ENCODE measurements around the gene DTNB. TPM values are rescaled to one million over a fixed set of nuclear protein-coding genes. Genes with fewer than 3 reads are reported as not detected.
"Not testable (repeated sequence)": the region's sequence is repeated elsewhere in the genome, so short reads cannot be mapped to it uniquely, and the experiment has no call there.

The DTNB gene
- total RNA-seq, 1 donor from 2014 or later: 5.7 TPM

GRCh38 chr2:25639696-25640095 is 33.7 kb downstream of the DTNB start:
- DNase-seq (ENCODE audit: low spot score): no peak
- intact Hi-C loops (cut with DNase I): no loop called here

- intact Hi-C loops (cut with DNase I): no loop called here
- no peak for DNase-seq (ENCODE audit: low spot score)
These were observed 34.2 kb downstream of the DTNB start for GRCh38 chr2:25639131-25639530.

GRCh38 chr2:25635797-25636196 is 37.6 kb downstream of the DTNB start:
- intact Hi-C loops (cut with DNase I): no loop called here
- no peak for DNase-seq (ENCODE audit: low spot score)

- DNase-seq (ENCODE audit: low spot score); intact Hi-C loops (cut with DNase I): not testable (repeated sequence)
These were observed 39.6 kb downstream of the DTNB start for GRCh38 chr2:25633801-25634200.

DNA sequence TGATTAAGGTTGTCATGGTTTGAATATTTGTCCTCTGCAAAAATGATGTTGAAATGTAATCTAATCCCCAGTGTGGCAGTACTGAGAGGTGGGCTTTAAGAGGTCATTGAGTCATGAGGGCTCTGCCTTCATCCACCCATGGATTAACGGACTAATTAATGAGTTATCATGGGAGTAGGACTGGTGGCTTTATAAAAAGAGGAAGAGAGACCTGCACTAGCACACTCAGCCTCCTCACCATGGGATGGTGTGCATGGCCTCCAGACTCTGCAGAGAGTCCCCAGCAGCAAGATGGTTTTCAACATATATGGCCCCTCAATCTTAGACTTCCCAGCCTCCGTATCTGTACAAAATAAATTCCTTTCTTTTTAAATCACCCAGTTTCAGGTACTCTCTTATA is 41.0 kb downstream of the DTNB start:
- intact Hi-C loops (cut with DNase I): no loop called here
- DNase-seq (ENCODE audit: low spot score): no peak

GRCh38 chr2:25624635-25625034 is 48.7 kb downstream of the DTNB start:
- intact Hi-C loops (cut with DNase I): no loop called here

GRCh38 chr2:25623361-25623760 is 50.0 kb downstream of the DTNB start:
- DNase-seq (ENCODE audit: low spot score): no peak
- intact Hi-C loops (cut with DNase I): no loop called here

More at GRCh38 chr2:25624635-25625034, 48.7 kb downstream of the DTNB start:
- no peak for DNase-seq (ENCODE audit: low spot score)

GRCh38 chr2:25620711-25621110 is 52.7 kb downstream of the DTNB start:
- DNase-seq (ENCODE audit: low spot score): no peak
- intact Hi-C loops (cut with DNase I): no loop called here

GRCh38 chr2:25620077-25620476 is 53.3 kb downstream of the DTNB start:
- intact Hi-C loops (cut with DNase I): no loop called here
- DNase-seq (ENCODE audit: low spot score): no peak

GRCh38 chr2:25619185-25619584 is 54.2 kb downstream of the DTNB start:
- intact Hi-C loops (cut with DNase I): no loop called here
- DNase-seq (ENCODE audit: low spot score): no peak

- intact Hi-C loops (cut with DNase I): no loop called here
- no peak for DNase-seq (ENCODE audit: low spot score)
These were observed 54.7 kb downstream of the DTNB start for GRCh38 chr2:25618676-25619075.

DNA sequence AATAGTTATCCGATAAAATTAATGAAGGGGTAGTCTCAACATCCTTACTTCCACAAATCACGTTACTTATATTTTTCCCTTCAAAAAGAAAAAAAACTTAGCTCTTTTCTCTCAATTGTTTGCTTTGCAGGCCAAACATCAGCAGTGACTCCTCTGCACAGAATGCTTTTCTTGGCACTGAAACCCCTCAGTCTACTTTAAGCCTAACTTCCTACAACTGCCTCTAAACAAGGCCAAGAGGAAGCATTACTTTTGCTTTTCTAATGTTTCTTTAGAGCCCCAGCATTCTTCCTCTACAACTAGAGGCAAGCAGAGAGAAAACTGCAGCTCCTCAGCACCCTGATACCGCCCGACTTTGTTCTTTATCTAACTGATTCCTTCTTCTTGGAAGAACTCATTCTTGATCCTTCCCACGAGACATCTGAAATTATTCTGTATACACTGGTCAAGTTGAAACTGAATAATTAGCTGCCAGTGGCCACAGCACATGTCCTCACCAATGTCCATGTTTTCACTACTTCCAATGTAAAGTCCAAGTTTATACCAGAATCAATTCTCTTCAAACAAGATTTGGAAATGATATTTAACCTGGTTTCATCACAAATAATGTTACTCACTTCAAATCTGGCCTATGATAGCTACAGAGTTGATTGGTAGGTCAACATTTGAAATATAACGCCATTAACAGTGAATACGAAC is 55.3 kb downstream of the DTNB start:
- intact Hi-C loops (cut with DNase I): no loop called here
- DNase-seq (ENCODE audit: low spot score): no peak

DNA sequence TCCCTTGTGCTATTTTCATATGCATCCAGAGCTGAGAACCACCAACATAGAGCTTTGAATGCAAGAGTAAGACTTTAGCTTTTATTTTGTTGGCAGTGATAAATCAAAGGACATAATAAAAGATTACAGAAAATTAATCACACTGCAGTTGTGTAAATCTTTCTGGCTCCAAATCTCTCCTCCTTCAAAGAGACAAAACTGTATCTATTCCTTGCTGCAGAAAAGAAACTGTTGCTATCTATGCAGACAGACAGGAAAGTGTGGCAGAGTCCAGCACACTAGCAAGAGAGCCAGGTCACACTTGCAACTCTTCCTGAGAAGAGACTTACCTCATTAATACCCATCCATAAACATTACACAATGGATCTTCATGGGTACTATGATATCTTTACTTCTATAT is 57.5 kb downstream of the DTNB start:
- DNase-seq (ENCODE audit: low spot score): no peak
- intact Hi-C loops (cut with DNase I): no loop called here

GRCh38 chr2:25615386-25615785 is 58.0 kb downstream of the DTNB start:
- intact Hi-C loops (cut with DNase I): no loop called here
- no peak for DNase-seq (ENCODE audit: low spot score)

GRCh38 chr2:25614711-25615110 is 58.7 kb downstream of the DTNB start:
- intact Hi-C loops (cut with DNase I): no loop called here

DNA sequence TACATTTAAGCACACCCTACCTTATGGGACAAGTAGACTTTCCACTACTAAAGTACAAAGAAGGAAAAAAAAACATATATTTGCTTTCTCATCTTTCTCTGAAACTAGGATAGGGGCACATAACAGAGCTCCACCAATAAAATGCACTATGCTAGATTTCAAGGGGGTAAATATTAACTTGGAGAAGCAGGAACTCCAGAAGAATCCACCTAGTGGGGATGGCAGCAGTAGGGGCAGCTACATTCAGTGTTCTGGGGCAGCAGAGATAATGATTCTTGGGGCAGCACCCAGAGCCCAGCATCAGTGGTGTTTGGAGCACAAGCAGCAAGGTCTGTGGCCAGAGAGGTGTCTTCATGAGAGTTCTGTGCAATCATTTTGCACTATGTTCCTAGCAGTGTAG is 64.7 kb downstream of the DTNB start:
- DNase-seq (ENCODE audit: low spot score): no peak
- intact Hi-C loops (cut with DNase I): loop anchor here (5.0 kb wide), 1 partner anchor 94 kb away; no protein-coding TSS in a partner anchor

More at GRCh38 chr2:25614711-25615110, 58.7 kb downstream of the DTNB start:
- DNase-seq (ENCODE audit: low spot score): no peak

- no peak for DNase-seq (ENCODE audit: low spot score)
- intact Hi-C loops (cut with DNase I): loop anchor here (2.0 to 5.0 kb wide), 2 partner anchors 58 to 95 kb away; no protein-coding TSS in a partner anchor
These were observed 66.5 kb downstream of the DTNB start for GRCh38 chr2:25606892-25607291.

DNA sequence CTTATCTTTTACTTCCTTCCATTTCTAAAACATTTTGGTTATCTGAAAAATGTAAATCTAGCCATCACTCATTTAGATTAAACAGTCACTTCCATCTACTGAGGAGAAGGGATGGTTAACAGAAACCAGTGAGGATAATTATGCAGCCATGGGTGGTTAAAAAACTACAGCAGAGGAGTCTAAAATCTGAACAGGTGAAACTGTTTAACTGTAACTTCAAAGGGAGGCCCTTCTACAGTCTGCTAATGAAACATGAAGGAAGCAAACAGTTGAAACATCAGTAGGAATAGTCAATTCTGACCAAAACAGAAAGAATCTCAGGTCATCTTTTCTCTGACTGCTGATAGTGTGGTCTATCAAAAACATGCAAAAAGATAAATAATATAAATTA is 71.0 kb downstream of the DTNB start:
- intact Hi-C loops (cut with DNase I): no loop called here

GRCh38 chr2:25601711-25602332 is 71.6 kb downstream of the DTNB start:
- DNase-seq (ENCODE audit: low spot score); intact Hi-C loops (cut with DNase I): not testable (repeated sequence)

More for the DNA sequence above, 71.0 kb downstream of the DTNB start:
- DNase-seq (ENCODE audit: low spot score): no peak

DNA sequence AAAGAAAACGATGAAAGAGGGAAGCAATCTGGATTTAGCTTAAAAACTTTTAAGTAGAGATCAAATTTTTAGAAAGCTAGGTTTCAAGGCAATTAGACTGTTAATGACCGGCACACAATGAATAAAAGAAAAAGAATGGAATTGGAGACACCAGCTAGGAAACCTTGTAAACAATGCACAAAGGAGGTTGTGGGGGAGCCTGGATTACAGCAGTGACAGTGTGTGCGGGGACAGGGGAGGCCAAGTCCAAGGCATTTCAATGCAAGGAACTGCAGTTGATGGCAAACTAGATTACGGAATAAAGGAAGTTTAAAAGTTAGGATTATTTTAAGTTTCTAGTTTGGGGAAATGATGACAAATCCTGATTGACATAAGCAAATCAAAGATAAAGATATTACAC is 74.5 kb downstream of the DTNB start:
- no peak for DNase-seq (ENCODE audit: low spot score)
- intact Hi-C loops (cut with DNase I): no loop called here

DNA sequence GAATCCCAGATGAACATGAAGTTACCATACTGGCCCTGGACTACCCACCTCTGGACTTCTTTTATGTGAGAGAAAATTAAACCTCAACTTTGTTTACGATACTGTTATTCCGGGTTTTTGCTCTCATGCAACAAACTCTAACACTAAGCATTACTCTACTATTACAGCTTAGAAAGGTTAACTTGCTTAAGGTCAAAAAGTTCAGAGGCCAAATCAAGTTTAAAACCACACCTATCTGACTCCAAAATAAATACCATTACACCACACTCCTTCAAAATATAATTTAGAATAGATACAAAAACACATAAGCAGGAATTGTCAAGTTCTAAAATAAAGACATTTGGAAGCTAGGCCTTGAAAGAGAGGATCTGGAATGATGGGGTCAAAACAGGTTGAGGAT is 75.0 kb downstream of the DTNB start:
- DNase-seq (ENCODE audit: low spot score): no peak
- intact Hi-C loops (cut with DNase I): no loop called here

Data from cardiac septum (tissue), 1 donor.